D341Med (cell line): Measurements from ENCODE around the gene NUPR1.
"Not testable (repeated sequence)": the region's sequence is repeated elsewhere in the genome, so short reads cannot be mapped to it uniquely, and the experiment has no call there.

ENCODE experiments used
- DNase-seq: peaks from one replicate; pipeline ENCODE4 v3.0.0; 2012; ENCODE audit warnings: low spot score

The NUPR1 gene

DNA sequence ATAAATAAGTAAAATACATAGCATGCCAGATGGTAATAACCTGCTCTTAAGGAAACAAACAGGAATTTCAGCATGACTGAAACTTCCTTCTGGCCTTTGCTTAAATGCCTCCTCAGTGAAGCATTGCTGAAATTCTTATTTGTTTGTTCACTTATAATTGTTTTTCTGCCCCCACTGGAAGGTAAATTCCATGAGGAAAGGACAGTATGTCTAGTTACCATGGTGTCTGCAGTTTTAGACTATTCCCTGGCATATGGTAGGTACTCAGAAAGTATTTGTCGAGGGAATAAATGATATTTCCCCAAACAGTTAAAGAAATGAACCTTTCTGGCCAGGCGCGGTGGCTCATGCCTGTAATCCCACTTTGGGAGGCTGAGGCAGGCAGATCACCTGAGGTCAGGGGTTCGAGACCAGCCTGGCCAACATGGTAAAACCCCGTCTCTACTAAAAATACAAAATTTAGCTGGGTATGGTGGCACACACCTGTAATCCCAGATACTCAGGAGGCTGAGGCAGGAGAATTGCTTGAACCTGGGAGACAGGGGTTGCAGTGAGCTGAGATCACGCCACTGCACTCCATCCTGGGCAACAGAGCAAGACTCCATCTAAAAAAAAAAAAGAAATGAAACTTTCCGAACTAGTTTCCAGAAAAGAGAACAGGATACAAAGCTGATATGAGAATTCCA, 11.5 kb downstream of the NUPR1 start:
- not testable (repeated sequence) for DNase-seq

- no peak for DNase-seq
Measured at GRCh38 chr16:28526201-28527099, 12.3 kb downstream of the NUPR1 start.

DNA sequence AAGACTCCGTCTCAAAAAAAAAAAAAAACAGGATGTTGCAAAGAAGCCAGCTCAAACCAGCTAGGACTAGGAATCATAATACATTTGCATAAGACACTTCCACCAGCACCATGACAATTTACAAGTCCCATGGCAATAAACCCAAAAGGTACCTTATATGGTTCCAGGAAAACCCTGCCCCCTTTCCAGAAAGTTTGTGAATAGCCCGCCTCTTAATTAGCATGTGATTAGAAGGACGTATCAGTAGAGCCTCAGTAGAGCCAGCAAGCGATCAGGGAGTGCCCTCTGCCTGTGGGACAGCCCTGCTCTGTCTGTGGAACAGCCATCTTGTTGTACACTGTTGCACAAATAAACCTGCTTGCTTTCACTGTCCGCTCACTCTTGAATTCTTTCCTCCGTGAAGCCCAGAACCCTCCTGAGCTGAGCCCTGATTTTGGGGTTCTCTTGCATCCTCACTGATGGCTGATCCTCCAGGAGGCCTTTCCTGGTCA, 14.0 kb downstream of the NUPR1 start:
- DNase-seq: no peak

- DNase-seq: no peak
Measured at GRCh38 chr16:28522792-28523191, 16.0 kb downstream of the NUPR1 start.

- DNase-seq: no peak
Measured at GRCh38 chr16:28521436-28521835, 17.3 kb downstream of the NUPR1 start.

GRCh38 chr16:28520672-28521071, 18.1 kb downstream of the NUPR1 start:
- no peak for DNase-seq

DNA sequence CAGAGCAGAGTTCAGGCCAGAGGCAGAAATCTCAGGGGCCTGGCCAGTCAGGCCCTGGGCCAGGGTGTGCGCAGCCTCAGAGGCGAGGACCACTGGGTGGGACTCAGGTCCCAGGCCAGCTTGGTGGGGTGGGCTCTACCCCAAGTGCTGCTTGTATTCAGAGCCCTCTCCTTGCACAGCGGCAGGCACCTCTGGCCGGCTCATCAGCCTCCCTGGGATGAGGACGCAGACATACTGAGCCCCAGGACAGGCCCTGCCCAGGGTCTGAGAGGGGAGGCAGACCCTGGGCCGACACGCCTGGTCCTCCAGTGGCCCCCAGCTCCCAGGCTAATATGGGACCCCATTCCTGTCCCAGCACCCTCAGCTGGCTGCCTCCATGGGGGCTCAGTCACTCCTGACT, 24.5 kb downstream of the NUPR1 start:
- no peak for DNase-seq

GRCh38 chr16:28513484-28514181, 25.1 kb downstream of the NUPR1 start:
- no peak for DNase-seq

DNA sequence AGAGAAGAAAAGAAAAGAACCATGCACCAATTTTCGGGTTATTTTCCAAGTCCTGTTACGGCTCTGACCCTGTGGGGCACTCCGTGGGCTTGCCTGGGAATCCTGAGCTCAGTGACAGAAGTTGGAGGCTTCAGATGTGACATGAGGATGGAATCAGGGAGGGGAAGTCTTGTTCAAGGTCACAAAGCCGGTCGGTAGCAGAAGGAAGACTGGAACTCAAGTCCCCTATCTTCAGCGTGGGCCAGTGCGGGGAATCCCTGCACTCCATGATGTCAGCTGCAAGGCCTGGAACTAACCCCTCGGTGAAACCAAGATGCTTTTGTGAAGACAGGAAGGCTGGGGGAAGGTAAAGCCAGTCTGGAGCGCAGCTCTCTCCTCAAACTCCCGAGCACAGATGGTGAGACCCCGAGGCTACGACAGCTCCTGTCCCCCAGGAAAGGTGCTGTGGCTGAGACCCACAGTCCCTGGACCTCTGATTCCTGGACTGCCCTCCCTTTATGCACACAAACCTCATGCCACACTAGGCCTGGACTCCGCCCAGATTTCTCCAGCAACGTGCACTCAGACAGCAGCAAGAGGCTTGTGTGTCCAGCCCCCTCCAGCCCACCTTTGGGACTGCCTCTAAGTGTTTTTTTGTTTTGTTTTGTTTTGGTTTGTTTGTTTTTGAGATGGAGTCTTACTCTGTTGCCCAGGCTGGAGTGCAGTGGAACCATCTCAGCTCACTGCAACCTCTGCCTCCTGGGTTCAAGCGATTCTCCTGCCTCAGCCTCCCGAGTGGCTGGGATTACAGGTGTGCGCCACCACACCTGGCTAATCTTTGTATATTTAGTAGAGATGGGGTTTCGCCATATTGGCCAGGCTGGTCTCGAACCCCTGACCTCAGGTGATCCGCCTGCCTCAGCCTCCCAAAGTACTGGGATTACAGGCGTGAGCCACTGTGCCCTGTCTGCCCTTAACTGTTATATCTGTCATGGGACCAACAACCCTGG, 26.7 kb downstream of the NUPR1 start:
- DNase-seq: no peak

DNA sequence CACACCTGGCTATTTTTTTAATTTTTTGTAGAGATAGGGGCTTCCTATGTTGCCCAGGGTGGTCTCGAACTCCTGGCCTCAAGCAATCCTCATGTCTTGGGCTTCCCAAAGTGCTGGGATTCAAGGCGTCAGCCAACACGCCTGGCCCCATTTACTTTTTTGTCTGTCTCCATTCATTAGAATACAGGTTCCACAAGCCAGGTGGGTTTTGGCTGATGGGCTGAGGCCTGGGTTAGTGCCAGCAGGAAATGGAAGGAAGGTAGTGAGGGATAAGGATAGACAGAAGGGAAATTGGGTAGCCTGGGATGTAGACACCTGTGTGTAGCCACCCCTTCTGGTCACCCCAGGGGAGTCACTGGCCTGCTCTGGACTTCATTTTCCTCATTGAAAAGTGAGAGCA, 27.7 kb downstream of the NUPR1 start:
- no peak for DNase-seq

GRCh38 chr16:28505489-28506137, 33.2 kb downstream of the NUPR1 start:
- no peak for DNase-seq

DNA sequence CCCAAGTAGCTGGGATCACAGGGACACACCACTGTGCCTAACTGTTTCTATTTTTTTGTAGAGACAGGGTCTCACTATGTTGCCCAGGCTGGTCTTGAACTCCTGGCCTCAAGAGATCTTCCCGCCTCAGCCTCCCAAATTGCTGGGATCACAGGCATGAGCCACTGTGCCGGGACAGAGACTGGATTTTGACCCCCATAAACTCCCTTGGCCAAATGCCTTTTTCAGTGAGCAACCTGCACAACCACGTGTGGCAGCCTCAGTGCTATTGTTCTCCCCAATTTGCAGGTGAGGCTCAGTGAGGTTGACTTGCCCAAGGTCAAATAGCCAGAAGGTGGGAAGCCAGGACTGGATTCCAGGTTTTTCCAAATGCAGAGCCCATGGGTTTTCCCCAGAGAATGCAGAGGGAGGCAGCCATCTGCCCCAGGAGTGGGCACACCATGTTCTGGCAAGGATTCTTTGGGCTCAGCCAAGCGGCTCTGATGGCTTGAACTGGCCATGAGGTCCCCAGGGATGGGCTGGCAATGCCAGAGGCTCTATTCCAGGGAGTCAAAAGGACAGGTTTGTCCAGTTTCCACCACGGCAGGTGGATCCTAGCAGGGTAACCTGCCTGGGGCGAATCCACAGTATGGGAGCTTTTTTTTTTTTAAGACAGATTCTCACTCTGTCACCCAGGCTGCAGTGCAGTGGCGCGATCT, 33.9 kb downstream of the NUPR1 start:
- no peak for DNase-seq

GRCh38 chr16:28503470-28504259, 35.1 kb downstream of the NUPR1 start:
- peak; percentile 58 for DNase-seq

DNA sequence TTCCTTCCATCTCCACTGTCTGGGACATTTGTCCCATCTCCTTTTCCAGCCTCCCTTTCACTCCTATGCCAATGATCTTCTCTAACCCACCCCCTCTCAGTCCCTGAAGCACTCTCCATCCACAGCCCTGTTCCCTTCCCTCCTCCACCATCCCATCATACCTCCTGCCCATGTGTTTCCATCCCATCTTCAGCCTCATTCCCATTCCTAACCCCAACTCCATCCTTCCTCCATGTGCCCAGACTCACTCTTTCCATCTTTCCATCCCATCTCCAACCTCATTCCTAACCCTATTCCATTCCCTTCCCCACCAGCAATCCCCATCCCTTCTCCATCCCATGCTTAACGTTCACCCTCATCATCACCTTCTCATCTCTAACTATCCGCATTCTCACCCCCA, 36.5 kb downstream of the NUPR1 start:
- DNase-seq: no peak

DNA sequence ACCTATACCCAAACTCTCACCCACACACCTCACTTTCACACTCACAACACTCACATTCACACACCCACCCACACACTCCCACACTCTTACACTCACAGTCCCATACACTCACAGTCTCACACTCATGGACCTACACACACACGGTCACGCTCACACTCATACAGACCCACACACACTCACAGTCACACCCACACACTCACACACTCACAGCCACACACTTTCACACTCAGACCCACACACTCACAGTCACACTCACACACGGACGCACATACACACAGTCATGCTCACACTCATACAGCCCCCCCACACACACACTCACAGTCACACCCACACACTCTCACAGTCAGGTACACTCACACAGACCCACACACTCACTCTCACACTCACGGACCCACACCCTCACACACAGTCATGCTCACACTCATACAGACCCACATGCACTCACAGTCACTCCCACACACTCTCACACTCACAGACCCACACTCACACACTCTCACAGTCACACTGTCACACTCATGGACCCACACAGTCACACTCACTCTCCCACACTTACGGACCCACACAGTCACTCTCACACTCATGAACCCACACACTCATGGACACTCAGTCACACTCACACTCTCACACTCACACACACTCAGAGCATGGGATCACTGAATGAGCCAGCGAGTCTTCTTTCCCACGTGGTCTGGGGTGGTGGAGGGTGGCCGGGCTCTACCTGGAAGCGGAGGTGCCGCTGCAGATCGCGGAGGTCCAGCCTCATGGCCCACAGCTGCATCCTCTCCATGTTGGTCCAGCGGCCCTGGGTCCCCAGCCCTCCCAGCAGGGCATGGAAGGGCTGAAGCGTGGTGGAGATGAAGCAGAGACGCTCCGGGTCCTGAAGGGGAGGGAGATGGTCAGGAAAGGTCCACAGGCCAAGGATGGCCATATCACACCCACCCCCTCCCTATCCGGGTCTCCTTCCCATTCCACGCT, 37.2 kb downstream of the NUPR1 start:
- no peak for DNase-seq

GRCh38 chr16:28500476-28501180, 38.1 kb downstream of the NUPR1 start:
- not testable (repeated sequence) for DNase-seq

- DNase-seq: no peak
Measured at GRCh38 chr16:28499854-28500253, 38.9 kb downstream of the NUPR1 start.
